DMS153 treated with DMSO at 0.1 percent for 48 hours (cell line): Measurements from ENCODE around the gene USP31.

Experiments
- DNase-seq: peaks from one replicate; lab custom pipeline; 2025; ENCODE audit not compliant: unreplicated experiment; lab: John Stamatoyannopoulos, UW

USP31 gene

GRCh38 chr16:23132775-23133463, 16.3 kb downstream of the USP31 start:
- DNase-seq = no peak

GRCh38 chr16:23131931-23132621, 17.2 kb downstream of the USP31 start:
- DNase-seq = no peak

- no peak for DNase-seq
Measured at GRCh38 chr16:23131436-23131835, 17.8 kb downstream of the USP31 start.

GRCh38 chr16:23131036-23131435, 18.2 kb downstream of the USP31 start:
- no peak for DNase-seq

GRCh38 chr16:23129686-23130085, 19.6 kb downstream of the USP31 start:
- no peak for DNase-seq

GRCh38 chr16:23128056-23128455, 21.2 kb downstream of the USP31 start:
- DNase-seq = no peak

- no peak for DNase-seq
Measured at GRCh38 chr16:23125277-23125676, 24.0 kb downstream of the USP31 start.

GRCh38 chr16:23124315-23124714, 24.9 kb downstream of the USP31 start:
- no peak for DNase-seq

- DNase-seq = no peak
Measured at GRCh38 chr16:23122144-23122543, 27.1 kb downstream of the USP31 start.

- DNase-seq = no peak
Measured at GRCh38 chr16:23121024-23121423, 28.2 kb downstream of the USP31 start.

- no peak for DNase-seq
Measured at GRCh38 chr16:23120562-23120961, 28.7 kb downstream of the USP31 start.

- no peak for DNase-seq
Measured at GRCh38 chr16:23119570-23119969, 29.7 kb downstream of the USP31 start.

GRCh38 chr16:23114131-23114904, 34.9 kb downstream of the USP31 start:
- peak; percentile 35 for DNase-seq

- no peak for DNase-seq
Measured at GRCh38 chr16:23113185-23113584, 36.1 kb downstream of the USP31 start.

- no peak for DNase-seq
Measured at GRCh38 chr16:23110257-23110899, 38.9 kb downstream of the USP31 start.

GRCh38 chr16:23107936-23108335, 41.3 kb downstream of the USP31 start:
- no peak for DNase-seq

GRCh38 chr16:23107117-23107516, 42.1 kb downstream of the USP31 start:
- DNase-seq = no peak

- DNase-seq = no peak
Measured at GRCh38 chr16:23105309-23105708, 43.9 kb downstream of the USP31 start.

GRCh38 chr16:23104032-23104955, 45.0 kb downstream of the USP31 start:
- no peak for DNase-seq

- DNase-seq = no peak
Measured at GRCh38 chr16:23103603-23104002, 45.6 kb downstream of the USP31 start.
